Retinal pigment epithelial cell (primary cell): ENCODE results near the gene ANKRD27.
A peak's percentile ranks its signal among the peaks of the same experiment; 100 is the strongest.
"Not testable (repeated sequence)": the region's sequence is repeated elsewhere in the genome, so short reads cannot be mapped to it uniquely, and the experiment has no call there.

Experiments
- DNase-seq: peaks from one replicate; pipeline ENCODE4 v3.0.0-alpha.2; 2010; ENCODE audit warnings: low read depth
- H3K4me3 ChIP-seq: 2 replicates; pipeline ENCODE4 v1.5.1; 2011; ENCODE audit warnings: mild to moderate bottlenecking, low read length, control low read depth, moderate library complexity
- TF ChIP-seq, protein P1 (sequence below): conservative IDR thresholded peaks from 2 replicates; pipeline ENCODE4 v1.5.1; 2011; ENCODE audit warnings: low read depth, low read length, control low read depth, inconsistent platforms

The ANKRD27 gene

GRCh38 chr19:32711747-32712146 is 36.8 kb upstream of the ANKRD27 start:
- DNase-seq = no peak
- no peak overlapping the region for H3K4me3 ChIP-seq
- TF ChIP-seq, protein P1, sequence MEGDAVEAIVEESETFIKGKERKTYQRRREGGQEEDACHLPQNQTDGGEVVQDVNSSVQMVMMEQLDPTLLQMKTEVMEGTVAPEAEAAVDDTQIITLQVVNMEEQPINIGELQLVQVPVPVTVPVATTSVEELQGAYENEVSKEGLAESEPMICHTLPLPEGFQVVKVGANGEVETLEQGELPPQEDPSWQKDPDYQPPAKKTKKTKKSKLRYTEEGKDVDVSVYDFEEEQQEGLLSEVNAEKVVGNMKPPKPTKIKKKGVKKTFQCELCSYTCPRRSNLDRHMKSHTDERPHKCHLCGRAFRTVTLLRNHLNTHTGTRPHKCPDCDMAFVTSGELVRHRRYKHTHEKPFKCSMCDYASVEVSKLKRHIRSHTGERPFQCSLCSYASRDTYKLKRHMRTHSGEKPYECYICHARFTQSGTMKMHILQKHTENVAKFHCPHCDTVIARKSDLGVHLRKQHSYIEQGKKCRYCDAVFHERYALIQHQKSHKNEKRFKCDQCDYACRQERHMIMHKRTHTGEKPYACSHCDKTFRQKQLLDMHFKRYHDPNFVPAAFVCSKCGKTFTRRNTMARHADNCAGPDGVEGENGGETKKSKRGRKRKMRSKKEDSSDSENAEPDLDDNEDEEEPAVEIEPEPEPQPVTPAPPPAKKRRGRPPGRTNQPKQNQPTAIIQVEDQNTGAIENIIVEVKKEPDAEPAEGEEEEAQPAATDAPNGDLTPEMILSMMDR = no peak

DNA sequence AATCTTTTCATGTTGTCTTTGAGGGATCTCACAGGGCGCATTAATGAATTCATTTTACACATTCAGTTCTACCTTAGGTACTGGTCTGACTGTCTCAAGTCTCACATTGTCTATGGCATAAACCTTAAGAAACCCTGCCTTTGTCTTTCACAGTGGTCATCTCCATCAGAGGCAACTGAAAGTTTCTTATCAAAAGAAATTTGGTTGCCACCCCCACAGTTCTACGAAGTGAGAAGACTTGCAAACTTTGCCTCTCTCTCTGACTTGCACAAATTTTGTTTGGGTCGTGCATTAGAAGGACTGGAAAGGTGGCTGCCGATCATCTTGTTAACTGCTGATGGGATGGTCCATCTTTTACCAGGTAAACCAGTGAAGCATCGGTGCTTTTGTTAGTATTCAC is 34.1 kb upstream of the ANKRD27 start:
- TF ChIP-seq, protein P1 = no peak
- DNase-seq = no peak
- H3K4me3 ChIP-seq = no peak overlapping the region

DNA sequence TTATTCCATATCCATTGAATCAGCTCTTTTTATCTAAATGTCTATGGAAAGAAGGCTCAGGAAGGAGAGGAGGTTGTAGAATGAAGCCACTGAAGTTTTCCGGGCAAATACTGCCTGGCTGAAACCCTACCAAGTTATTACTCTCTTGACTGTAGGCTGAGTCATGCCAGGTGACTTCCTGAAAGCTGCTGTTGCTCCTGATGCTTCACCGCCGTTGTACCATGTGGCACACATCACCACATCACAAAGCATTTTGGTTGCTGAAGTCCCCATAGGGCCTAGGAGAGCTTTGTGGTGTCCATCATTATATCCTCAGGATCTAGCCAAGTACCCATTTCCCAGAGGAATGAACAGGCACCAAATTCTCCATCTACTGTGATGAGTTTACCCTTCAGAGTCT is 33.5 kb upstream of the ANKRD27 start:
- TF ChIP-seq, protein P1 = no peak
- no peak for DNase-seq
- no peak overlapping the region for H3K4me3 ChIP-seq

- not testable (repeated sequence) for DNase-seq, H3K4me3 ChIP-seq
These were observed 29.0 kb upstream of the ANKRD27 start for GRCh38 chr19:32704006-32704405.

GRCh38 chr19:32702010-32702409 is 27.0 kb upstream of the ANKRD27 start:
- TF ChIP-seq, protein P1 = no peak
- DNase-seq = no peak
- no peak overlapping the region for H3K4me3 ChIP-seq

DNA sequence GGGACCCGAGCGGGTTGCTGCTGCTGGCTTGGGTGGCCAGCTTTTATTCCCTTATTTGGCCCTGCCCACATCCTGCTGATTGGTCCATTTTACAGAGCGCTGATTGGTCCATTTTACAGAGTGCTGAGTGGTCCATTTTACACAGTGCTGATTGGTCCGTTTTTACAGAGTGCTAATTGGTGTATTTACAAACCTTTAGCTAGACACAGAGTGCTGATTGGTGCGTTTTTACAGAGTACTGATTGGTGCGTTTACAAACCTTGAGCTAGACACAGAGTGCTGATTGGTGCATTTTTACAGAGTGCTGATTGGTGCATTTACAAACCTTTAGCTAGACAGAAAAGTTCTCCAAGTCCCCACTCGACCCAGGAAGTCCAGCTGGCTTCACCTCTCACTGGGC is 25.1 kb upstream of the ANKRD27 start:
- H3K4me3 ChIP-seq = not testable (repeated sequence)

GRCh38 chr19:32696771-32697170 is 21.8 kb upstream of the ANKRD27 start:
- not testable (repeated sequence) for DNase-seq, H3K4me3 ChIP-seq

More for the DNA sequence above, 25.1 kb upstream of the ANKRD27 start:
- DNase-seq = not testable (repeated sequence)

DNA sequence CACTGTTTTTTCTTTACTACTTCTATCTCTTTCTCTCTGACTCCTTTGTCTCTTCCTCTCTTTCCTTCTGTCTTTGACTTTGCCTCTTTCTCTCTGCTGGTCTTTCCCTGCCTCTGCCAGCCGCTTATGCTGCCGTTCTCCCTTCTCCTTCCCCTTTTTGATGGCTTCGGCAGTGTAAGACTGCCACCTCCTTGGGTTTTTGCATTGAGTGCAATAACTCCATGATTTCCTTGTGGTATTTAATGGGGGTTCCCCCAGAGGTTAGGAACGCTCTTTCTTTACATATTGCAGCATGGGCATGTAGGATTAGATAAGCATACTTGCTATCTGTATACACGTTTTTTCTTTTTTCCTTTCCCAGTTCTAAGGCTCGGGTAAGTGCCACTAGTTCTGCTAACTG is 20.5 kb upstream of the ANKRD27 start:
- not testable (repeated sequence) for H3K4me3 ChIP-seq, DNase-seq

GRCh38 chr19:32694851-32695250 is 19.9 kb upstream of the ANKRD27 start:
- not testable (repeated sequence) for H3K4me3 ChIP-seq, DNase-seq

DNA sequence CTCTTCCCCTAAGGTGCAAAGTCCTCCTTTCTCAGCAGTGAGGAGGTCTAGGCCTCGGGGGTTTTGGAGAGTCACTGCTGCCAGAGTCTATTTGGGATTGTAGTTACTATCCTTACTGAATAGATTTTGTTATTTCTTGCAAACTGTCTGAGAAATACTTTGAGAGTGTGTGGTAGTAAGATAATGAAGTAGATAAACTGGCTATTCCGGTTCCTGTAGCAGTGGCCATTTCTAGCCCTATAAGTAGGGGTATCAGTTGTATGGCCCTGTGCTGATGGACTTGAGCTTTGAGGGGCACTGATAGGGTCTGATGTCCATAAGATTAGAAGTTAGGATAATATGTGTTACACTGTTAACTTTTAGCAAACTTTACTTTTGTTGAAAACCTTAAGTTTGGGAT is 19.3 kb upstream of the ANKRD27 start:
- peak overlapping the region; percentile 8 for H3K4me3 ChIP-seq
- DNase-seq = not testable (repeated sequence)

GRCh38 chr19:32693151-32694108 is 18.4 kb upstream of the ANKRD27 start:
- not testable (repeated sequence) for DNase-seq
- peak overlapping the region; percentile 61 for H3K4me3 ChIP-seq
